Endodermal cell (in vitro differentiated cells): ENCODE results near the gene EPN2. TPM values are rescaled to one million over a fixed set of nuclear protein-coding genes. Genes with fewer than 3 reads are reported as not detected.
A peak's percentile ranks its signal among the peaks of the same experiment; 100 is the strongest.

ENCODE experiments used
- DNase-seq: peaks from one replicate; pipeline ENCODE4 v3.0.0-alpha.2; 2017
- H3K27ac ChIP-seq: 2 replicates; pipeline ENCODE4 v1.5.1; 2013; ENCODE audit warnings: mild to moderate bottlenecking, low read depth, low read length, moderate library complexity
- H3K27me3 ChIP-seq: 2 replicates; pipeline ENCODE4 v1.6.1; 2013; ENCODE audit warnings: mild to moderate bottlenecking, low read length, moderate library complexity; ENCODE audit not compliant: insufficient read depth, control insufficient read depth, poor library complexity, severe bottlenecking
- H3K36me3 ChIP-seq: 2 replicates; pipeline ENCODE4 v1.7.0; 2013; ENCODE audit warnings: mild to moderate bottlenecking, low read length, moderate library complexity; ENCODE audit not compliant: control insufficient read depth, insufficient read depth
- H3K4me1 ChIP-seq: one replicate; pipeline ENCODE4 v1.7.0; 2013; ENCODE audit warnings: low read length; ENCODE audit not compliant: control insufficient read depth, insufficient read depth
- H3K4me3 ChIP-seq: 2 replicates; pipeline ENCODE4 v1.5.1; 2013; ENCODE audit warnings: mild to moderate bottlenecking, low read length, moderate library complexity
- H3K9ac ChIP-seq: 2 replicates; pipeline ENCODE4 v1.6.1; 2013; ENCODE audit warnings: mild to moderate bottlenecking, low read length, moderate library complexity; ENCODE audit not compliant: poor library complexity, severe bottlenecking; ENCODE audit errors: extremely low read depth
- H3K9me3 ChIP-seq: 2 replicates; pipeline ENCODE4 v1.6.1; 2013; ENCODE audit warnings: mild to moderate bottlenecking, low read length, moderate library complexity; ENCODE audit not compliant: control insufficient read depth
- H3K27ac Mint-ChIP-seq: 2 replicates; pipeline ENCODE4 v1.8.0; 2020; ENCODE audit warnings: mixed read lengths
- H3K27me3 Mint-ChIP-seq: 2 replicates; pipeline ENCODE4 v1.8.0; 2021; ENCODE audit warnings: mild to moderate bottlenecking, mixed read lengths; ENCODE audit not compliant: insufficient read depth
- H3K36me3 Mint-ChIP-seq: 2 replicates; pipeline ENCODE4 v1.8.0; 2020; ENCODE audit warnings: low read depth, mixed read lengths
- H3K4me1 Mint-ChIP-seq: 2 replicates; pipeline ENCODE4 v1.8.0; 2020; ENCODE audit warnings: mixed read lengths
- H3K4me3 Mint-ChIP-seq: 2 replicates; pipeline ENCODE4 v1.8.0; 2020; ENCODE audit warnings: mild to moderate bottlenecking, moderate library complexity, mixed read lengths
- H3K9me3 Mint-ChIP-seq: 2 replicates; pipeline ENCODE4 v1.8.0; 2020; ENCODE audit warnings: mild to moderate bottlenecking, mixed read lengths
- WGBS, 2 experiments: methylation state at CpG; one replicate each; pipeline versions ENCODE4 v1.1.5 to v1.1.7; 2013; ENCODE audit warnings: missing lambda C conversion rate in 2 of 2, mixed read lengths in 1 of 2; ENCODE audit not compliant: insufficient coverage in 1 of 2, insufficient read length in 1 of 2; 5-methylcytosine and 5-hydroxymethylcytosine counted together
- total RNA-seq, 2 donors: library from RNA; stranded (reverse); fragmentation: NEBNext Ultra II Directional in 1 of 2; extraction: Animal tissue kit (Norgen Biotek cat#: 25700) in 1 of 2; gene quantifications; 2 replicates in 1 of 2; 3 replicates in 1 of 2; pipeline ENCODE4 v1.2.1, GENCODE V29; 2021
- TF ChIP-seq, protein P1 (sequence below): fragments of 200-600 bp; sonication (generic); conservative IDR thresholded peaks from 2 replicates; pipeline ENCODE4 v1.5.0; 2021; ENCODE audit warnings: antibody characterized with exemption, mild to moderate bottlenecking

The EPN2 gene
- total RNA-seq, 2 donors from 2014 or later = 46.0 to 50.9 TPM

DNA sequence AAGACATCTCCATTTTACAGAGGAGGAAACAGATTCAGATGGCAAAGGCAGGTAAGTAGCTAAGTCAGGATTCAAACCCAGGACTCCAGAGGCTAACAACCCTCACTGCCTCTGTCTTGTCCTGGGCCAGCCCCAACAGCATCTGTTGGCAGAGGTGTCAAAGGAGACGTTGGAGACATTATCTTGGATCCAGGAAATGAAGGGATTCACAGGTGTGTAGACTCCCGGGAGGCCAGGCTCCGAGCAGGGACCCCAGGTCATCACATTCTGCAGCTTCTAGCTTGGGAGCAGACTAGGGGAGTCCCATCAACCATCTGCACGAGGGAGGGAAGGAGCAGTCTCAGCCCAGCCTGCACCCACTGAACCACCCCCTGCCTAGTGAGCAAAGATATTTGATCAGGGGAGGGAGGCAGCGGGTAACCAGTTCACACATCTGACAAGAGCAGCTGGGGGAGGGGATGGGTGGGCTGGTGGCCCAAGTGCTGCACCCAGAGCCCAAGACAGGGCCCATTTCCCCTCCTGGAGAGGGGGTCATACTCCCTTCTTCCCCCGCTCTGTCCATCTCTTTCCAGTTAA lies 126.4 kb downstream of the EPN2 start:
- H3K9me3 ChIP-seq = no peaks in the 10 kb centered on the region
- no peak overlapping the region for H3K27ac ChIP-seq
- Mint-ChIP-seq H3K4me1 (peaks cover 21% of the 10 kb centered on the region), H3K36me3 (peaks cover 11% of the 10 kb centered on the region), H3K27me3 (no peaks in the 10 kb centered on the region), H3K9me3 (no peaks in the 10 kb centered on the region), H3K4me3 (peak overlapping the region; percentile 76), H3K27ac (peak overlapping the region; percentile 71)
- WGBS, 2 experiments = 79 to 83% methylated on average over 2 to 6 of the region's 6 CpGs
- H3K4me1 ChIP-seq = peaks cover 3% of the 10 kb centered on the region
- H3K27me3 ChIP-seq = no peaks in the 10 kb centered on the region
- no peak overlapping the region for H3K9ac ChIP-seq
- peak overlapping the region; percentile 90 for H3K4me3 ChIP-seq
- H3K36me3 ChIP-seq = no peaks in the 10 kb centered on the region
- peak; percentile 72 for DNase-seq
- TF ChIP-seq, protein P1, sequence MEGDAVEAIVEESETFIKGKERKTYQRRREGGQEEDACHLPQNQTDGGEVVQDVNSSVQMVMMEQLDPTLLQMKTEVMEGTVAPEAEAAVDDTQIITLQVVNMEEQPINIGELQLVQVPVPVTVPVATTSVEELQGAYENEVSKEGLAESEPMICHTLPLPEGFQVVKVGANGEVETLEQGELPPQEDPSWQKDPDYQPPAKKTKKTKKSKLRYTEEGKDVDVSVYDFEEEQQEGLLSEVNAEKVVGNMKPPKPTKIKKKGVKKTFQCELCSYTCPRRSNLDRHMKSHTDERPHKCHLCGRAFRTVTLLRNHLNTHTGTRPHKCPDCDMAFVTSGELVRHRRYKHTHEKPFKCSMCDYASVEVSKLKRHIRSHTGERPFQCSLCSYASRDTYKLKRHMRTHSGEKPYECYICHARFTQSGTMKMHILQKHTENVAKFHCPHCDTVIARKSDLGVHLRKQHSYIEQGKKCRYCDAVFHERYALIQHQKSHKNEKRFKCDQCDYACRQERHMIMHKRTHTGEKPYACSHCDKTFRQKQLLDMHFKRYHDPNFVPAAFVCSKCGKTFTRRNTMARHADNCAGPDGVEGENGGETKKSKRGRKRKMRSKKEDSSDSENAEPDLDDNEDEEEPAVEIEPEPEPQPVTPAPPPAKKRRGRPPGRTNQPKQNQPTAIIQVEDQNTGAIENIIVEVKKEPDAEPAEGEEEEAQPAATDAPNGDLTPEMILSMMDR = no peak

DNA sequence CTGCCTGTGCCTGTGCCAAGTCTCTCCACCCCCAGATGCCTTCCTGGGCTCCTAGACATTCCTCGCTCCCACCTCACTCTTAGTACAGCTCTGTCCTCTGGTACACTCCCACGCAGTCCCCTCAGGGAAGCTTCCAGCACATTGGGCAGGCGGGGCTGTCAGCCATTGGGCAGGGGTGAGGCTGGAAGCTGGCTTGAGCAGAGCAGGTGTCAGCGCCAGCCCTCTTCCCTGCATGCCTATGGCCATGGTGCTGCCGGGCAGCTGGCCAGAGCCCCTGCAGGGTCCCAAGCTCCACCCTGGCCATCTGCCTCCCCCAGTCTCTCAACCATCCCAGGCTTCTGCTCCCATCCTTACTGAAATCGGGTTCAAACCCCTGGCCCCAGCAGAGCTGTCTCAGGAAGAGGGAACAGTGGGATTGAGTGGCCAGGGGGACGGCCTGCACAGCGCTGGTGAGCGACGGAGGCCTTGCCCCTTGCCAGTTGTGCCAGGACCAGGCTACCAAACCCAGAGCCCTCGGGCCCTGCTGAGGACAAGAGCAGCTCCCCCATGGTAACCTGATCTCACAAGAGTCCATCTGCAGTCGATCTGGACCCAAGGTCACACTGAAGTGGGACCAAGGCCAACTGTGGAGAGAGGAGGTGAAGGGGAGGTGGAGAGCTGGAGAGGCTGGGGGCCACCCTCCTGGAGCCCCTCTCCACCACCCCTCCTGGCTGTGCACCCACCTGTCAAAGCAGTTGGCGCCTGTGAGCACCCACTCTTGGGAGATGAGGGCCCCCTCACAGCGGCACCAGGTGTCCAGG lies 127.7 kb downstream of the EPN2 start:
- no peaks in the 10 kb centered on the region for H3K27me3 ChIP-seq
- H3K9me3 ChIP-seq = no peaks in the 10 kb centered on the region
- TF ChIP-seq, protein P1 = no peak
- H3K36me3 ChIP-seq = no peaks in the 10 kb centered on the region
- WGBS, 2 experiments = 91 to 95% methylated on average over 8 to 14 of the region's 14 CpGs
- peak; percentile 52 for DNase-seq
- no peak overlapping the region for H3K27ac Mint-ChIP-seq
- no peak overlapping the region for H3K4me3 Mint-ChIP-seq
- H3K27me3 Mint-ChIP-seq = no peaks in the 10 kb centered on the region
- peaks cover 4% of the 10 kb centered on the region for H3K36me3 Mint-ChIP-seq
- peaks cover 21% of the 10 kb centered on the region for H3K4me1 Mint-ChIP-seq
- no peak overlapping the region for H3K27ac ChIP-seq
- peaks cover 3% of the 10 kb centered on the region for H3K4me1 ChIP-seq
- H3K4me3 ChIP-seq = no peak overlapping the region
- H3K9ac ChIP-seq = no peak overlapping the region
- H3K9me3 Mint-ChIP-seq = no peaks in the 10 kb centered on the region

DNA sequence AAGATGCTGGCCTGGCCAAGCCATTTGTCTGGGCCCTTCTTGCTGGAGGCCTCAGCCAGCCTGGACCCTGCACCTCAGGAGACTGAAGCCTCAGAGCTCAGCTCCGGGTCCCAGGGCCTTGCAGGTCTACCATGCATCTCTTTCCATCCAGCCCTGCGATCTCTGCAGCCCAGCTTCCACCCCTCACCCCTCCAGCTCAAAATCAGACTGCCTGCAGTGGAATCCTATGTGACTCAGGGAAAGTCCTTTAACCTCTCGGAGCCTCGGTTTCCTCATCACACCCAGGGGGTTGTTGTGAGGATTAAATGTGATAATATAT lies 128.3 kb downstream of the EPN2 start:
- Histone ChIP-seq H3K27ac (no peak overlapping the region), H3K36me3 (no peaks in the 10 kb centered on the region), H3K9me3 (no peaks in the 10 kb centered on the region), H3K4me3 (no peak overlapping the region), H3K27me3 (no peaks in the 10 kb centered on the region), H3K4me1 (peaks cover 3% of the 10 kb centered on the region), H3K9ac (no peak overlapping the region)
- no peak overlapping the region for H3K27ac Mint-ChIP-seq
- no peak for DNase-seq
- peaks cover 21% of the 10 kb centered on the region for H3K4me1 Mint-ChIP-seq
- TF ChIP-seq, protein P1 = no peak
- no peaks in the 10 kb centered on the region for H3K27me3 Mint-ChIP-seq
- 95% methylated on average over 4 of the region's 4 CpGs; no CpG with 5 or more reads in 1 of the 2 experiments for WGBS, 2 experiments
- H3K4me3 Mint-ChIP-seq = no peak overlapping the region
- peaks cover 7% of the 10 kb centered on the region for H3K36me3 Mint-ChIP-seq
- H3K9me3 Mint-ChIP-seq = no peaks in the 10 kb centered on the region
